Large intestine (tissue), 3 donors: ENCODE measurements around the gene TRMT44. TPM values are rescaled to one million over a fixed set of nuclear protein-coding genes. Genes with fewer than 3 reads are reported as not detected.
"Not testable (repeated sequence)": the region's sequence is repeated elsewhere in the genome, so short reads cannot be mapped to it uniquely, and the experiment has no call there.

Experiments used
- DNase-seq, 2 donors: peaks; one replicate each; pipeline versions ENCODE4 v3.0.0 to v3.0.0-alpha.2; 2013
- H3K27ac ChIP-seq: one replicate; pipeline ENCODE4 v1.5.1; 2013; ENCODE audit warnings: low read length
- H3K27me3 ChIP-seq: 2 replicates; pipeline ENCODE4 v1.6.1; 2013; ENCODE audit warnings: low read length; ENCODE audit not compliant: control insufficient read depth, insufficient read depth
- H3K36me3 ChIP-seq: 2 replicates; pipeline ENCODE4 v1.6.1; 2013; ENCODE audit warnings: low read length; ENCODE audit not compliant: control insufficient read depth, insufficient read depth
- H3K4me1 ChIP-seq: one replicate; pipeline ENCODE4 v1.6.1; 2013; ENCODE audit warnings: low read length; ENCODE audit not compliant: control insufficient read depth, insufficient read depth
- H3K4me3 ChIP-seq: one replicate; pipeline ENCODE4 v1.5.1; 2013; ENCODE audit warnings: low read length
- H3K9me3 ChIP-seq: one replicate; pipeline ENCODE4 v1.6.1; 2013; ENCODE audit warnings: mild to moderate bottlenecking, low read depth, low read length, moderate library complexity; ENCODE audit not compliant: control insufficient read depth
- WGBS: methylation state at CpG from one replicate; pipeline ENCODE4 v1.1.5; 2013; ENCODE audit warnings: low lambda C conversion rate; ENCODE audit not compliant: insufficient coverage; 5-methylcytosine and 5-hydroxymethylcytosine counted together
- polyA plus RNA-seq: library from polyadenylated mRNA; unstranded; fragments of 120-200 nt; gene quantifications from one replicate; pipeline ENCODE4 v1.2.1, GENCODE V29; 2013

TRMT44 gene
- polyA plus RNA-seq, 1 donor, result 13.1 TPM

- 96% methylated on average over 3 of the region's 12 CpGs for WGBS
- H3K27ac ChIP-seq, result no peak overlapping the region
Observed at GRCh38 chr4:8419222-8420041, 21.1 kb upstream of the TRMT44 start.

GRCh38 chr4:8420151-8420550, 20.4 kb upstream of the TRMT44 start:
- not testable (repeated sequence) for H3K4me1 ChIP-seq, H3K27me3 ChIP-seq, DNase-seq, H3K4me3 ChIP-seq, H3K27ac ChIP-seq, H3K9me3 ChIP-seq
- H3K36me3 ChIP-seq, result peaks cover 11% of the 10 kb centered on the region

More at GRCh38 chr4:8419222-8420041, 21.1 kb upstream of the TRMT44 start:
- no peaks in the 10 kb centered on the region for H3K9me3 ChIP-seq
- no peaks in the 10 kb centered on the region for H3K4me1 ChIP-seq
- peaks cover 18% of the 10 kb centered on the region for H3K36me3 ChIP-seq
- no peak for DNase-seq
- H3K4me3 ChIP-seq, result no peak overlapping the region
- H3K27me3 ChIP-seq, result no peaks in the 10 kb centered on the region

GRCh38 chr4:8422327-8422726, 18.2 kb upstream of the TRMT44 start:
- no CpG with 5 or more reads among the region's 4 CpGs for WGBS
- H3K27ac ChIP-seq, result no peak overlapping the region
- no peaks in the 10 kb centered on the region for H3K27me3 ChIP-seq
- H3K9me3 ChIP-seq, result no peaks in the 10 kb centered on the region
- H3K36me3 ChIP-seq, result no peaks in the 10 kb centered on the region
- no peak overlapping the region for H3K4me3 ChIP-seq
- no peaks in the 10 kb centered on the region for H3K4me1 ChIP-seq
- DNase-seq, result no peak

GRCh38 chr4:8422786-8423185, 17.8 kb upstream of the TRMT44 start:
- Histone ChIP-seq H3K4me1 (no peaks in the 10 kb centered on the region), H3K36me3 (no peaks in the 10 kb centered on the region), H3K27me3 (no peaks in the 10 kb centered on the region), H3K27ac (no peak overlapping the region), H3K9me3 (no peaks in the 10 kb centered on the region), H3K4me3 (no peak overlapping the region)
- no peak for DNase-seq
- no CpG with 5 or more reads among the region's 5 CpGs for WGBS

- DNase-seq, result no peak
- Histone ChIP-seq H3K36me3 (no peaks in the 10 kb centered on the region), H3K27me3 (no peaks in the 10 kb centered on the region), H3K4me3 (peak overlapping the region; percentile 78), H3K9me3 (no peaks in the 10 kb centered on the region), H3K4me1 (no peaks in the 10 kb centered on the region), H3K27ac (no peak overlapping the region)
- WGBS, result no CpG with 5 or more reads among the region's 17 CpGs
Observed at GRCh38 chr4:8427262-8427661, 13.3 kb upstream of the TRMT44 start.

GRCh38 chr4:8427761-8428287, 12.8 kb upstream of the TRMT44 start:
- Histone ChIP-seq H3K4me1 (no peaks in the 10 kb centered on the region), H3K36me3 (no peaks in the 10 kb centered on the region), H3K27ac (peak overlapping the region; percentile 77), H3K4me3 (peak overlapping the region; percentile 78), H3K27me3 (no peaks in the 10 kb centered on the region), H3K9me3 (no peaks in the 10 kb centered on the region)
- no CpG with 5 or more reads among the region's 21 CpGs for WGBS
- DNase-seq, result peak; percentile 40 to 64

GRCh38 chr4:8428288-8429097, 12.1 kb upstream of the TRMT44 start:
- WGBS, result 10% methylated on average over 2 of the region's 56 CpGs
- Histone ChIP-seq H3K4me1 (no peaks in the 10 kb centered on the region), H3K27me3 (no peaks in the 10 kb centered on the region), H3K36me3 (no peaks in the 10 kb centered on the region), H3K9me3 (no peaks in the 10 kb centered on the region), H3K4me3 (peak overlapping the region; percentile 78), H3K27ac (peak overlapping the region; percentile 77)
- peak; percentile 84 to 89 for DNase-seq

- no peak overlapping the region for H3K4me3 ChIP-seq
- no peak overlapping the region for H3K27ac ChIP-seq
- no peak for DNase-seq
- no CpG with 5 or more reads among the region's 5 CpGs for WGBS
- H3K27me3 ChIP-seq, result no peaks in the 10 kb centered on the region
- H3K36me3 ChIP-seq, result no peaks in the 10 kb centered on the region
- peaks cover 17% of the 10 kb centered on the region for H3K4me1 ChIP-seq
- no peaks in the 10 kb centered on the region for H3K9me3 ChIP-seq
Observed at GRCh38 chr4:8431553-8431952, 9.0 kb upstream of the TRMT44 start.

GRCh38 chr4:8433136-8433535, 7.4 kb upstream of the TRMT44 start:
- DNase-seq, result no peak
- peaks cover 27% of the 10 kb centered on the region for H3K4me1 ChIP-seq
- H3K27ac ChIP-seq, result no peak overlapping the region
- H3K27me3 ChIP-seq, result no peaks in the 10 kb centered on the region
- WGBS, result 93% methylated on average over 3 of the region's 5 CpGs
- H3K36me3 ChIP-seq, result no peaks in the 10 kb centered on the region
- H3K9me3 ChIP-seq, result no peaks in the 10 kb centered on the region
- no peak overlapping the region for H3K4me3 ChIP-seq

- Histone ChIP-seq H3K27me3 (no peaks in the 10 kb centered on the region), H3K27ac (no peak overlapping the region), H3K4me3 (no peak overlapping the region), H3K36me3 (no peaks in the 10 kb centered on the region), H3K4me1 (peaks cover 27% of the 10 kb centered on the region), H3K9me3 (no peaks in the 10 kb centered on the region)
- DNase-seq, result no peak
- 44% methylated on average over 3 of the region's 21 CpGs for WGBS
Observed at GRCh38 chr4:8434251-8435073, 6.1 kb upstream of the TRMT44 start.
